ENCODE results near the gene HIGD1A.
A peak's percentile ranks its signal among the peaks of the same experiment; 100 is the strongest.

The HIGD1A gene

GRCh38 chr3:42733501-42734262 lies 70.6 kb downstream of the HIGD1A start:
- DNase-seq: peak; percentile 7

All from activated CD4-positive, alpha-beta T cell treated with anti-CD3 and anti-CD28 coated beads for 1 hour (primary cell).